SK-N-MC (cell line): ENCODE results near the gene CATSPER4.

Experiments
- EZH2 ChIP-seq: fragments of 200-600 bp; sonication (generic); IDR thresholded peaks from one replicate; pipeline ENCODE4 v1.6.1; 2017; ENCODE audit warnings: antibody characterized with exemption
- POLR2AphosphoS5 ChIP-seq: IDR thresholded peaks from 2 replicates; pipeline ENCODE4 v1.6.1; 2012; ENCODE audit warnings: mild to moderate bottlenecking, low read depth, low read length, borderline replicate concordance

- TF ChIP-seq EZH2, result no peak
- TF ChIP-seq POLR2AphosphoS5, result no peak
Observed at GRCh38 chr1:26145041-26145959, 45.1 kb upstream of the CATSPER4 start.
